HUES64 (cell line): Measurements from ENCODE around the gene CD2BP2.
"Not testable (repeated sequence)": the region's sequence is repeated elsewhere in the genome, so short reads cannot be mapped to it uniquely, and the experiment has no call there.

Experiments
- H3K27ac ChIP-seq: 2 replicates; pipeline ENCODE4 v1.7.0; 2013; ENCODE audit warnings: low read depth, low read length, inconsistent platforms
- H3K27me3 ChIP-seq: 2 replicates; pipeline ENCODE4 v1.6.1; 2013; ENCODE audit warnings: mild to moderate bottlenecking, low read length; ENCODE audit not compliant: insufficient read depth
- H3K36me3 ChIP-seq: 2 replicates; pipeline ENCODE4 v1.6.1; 2013; ENCODE audit warnings: mild to moderate bottlenecking, low read length; ENCODE audit not compliant: insufficient read depth
- H3K4me1 ChIP-seq: 2 replicates; pipeline ENCODE4 v1.6.1; 2013; ENCODE audit warnings: mild to moderate bottlenecking, low read length, moderate library complexity; ENCODE audit not compliant: insufficient read depth
- H3K4me3 ChIP-seq: 2 replicates; pipeline ENCODE4 v1.5.1; 2013; ENCODE audit warnings: mild to moderate bottlenecking, low read length, moderate library complexity
- H3K9ac ChIP-seq: 2 replicates; pipeline ENCODE4 v1.6.1; 2013; ENCODE audit warnings: mild to moderate bottlenecking, low read depth, low read length
- H3K9me3 ChIP-seq: 2 replicates; pipeline ENCODE4 v1.6.1; 2013; ENCODE audit warnings: low read depth, low read length; ENCODE audit not compliant: insufficient read depth
- WGBS: fragments of 150-250, 120-280 bp; methylation state at CpG from one replicate; pipeline ENCODE4 v1.1.7; 2013; ENCODE audit warnings: missing lambda C conversion rate; 5-methylcytosine and 5-hydroxymethylcytosine counted together

CD2BP2 gene

DNA sequence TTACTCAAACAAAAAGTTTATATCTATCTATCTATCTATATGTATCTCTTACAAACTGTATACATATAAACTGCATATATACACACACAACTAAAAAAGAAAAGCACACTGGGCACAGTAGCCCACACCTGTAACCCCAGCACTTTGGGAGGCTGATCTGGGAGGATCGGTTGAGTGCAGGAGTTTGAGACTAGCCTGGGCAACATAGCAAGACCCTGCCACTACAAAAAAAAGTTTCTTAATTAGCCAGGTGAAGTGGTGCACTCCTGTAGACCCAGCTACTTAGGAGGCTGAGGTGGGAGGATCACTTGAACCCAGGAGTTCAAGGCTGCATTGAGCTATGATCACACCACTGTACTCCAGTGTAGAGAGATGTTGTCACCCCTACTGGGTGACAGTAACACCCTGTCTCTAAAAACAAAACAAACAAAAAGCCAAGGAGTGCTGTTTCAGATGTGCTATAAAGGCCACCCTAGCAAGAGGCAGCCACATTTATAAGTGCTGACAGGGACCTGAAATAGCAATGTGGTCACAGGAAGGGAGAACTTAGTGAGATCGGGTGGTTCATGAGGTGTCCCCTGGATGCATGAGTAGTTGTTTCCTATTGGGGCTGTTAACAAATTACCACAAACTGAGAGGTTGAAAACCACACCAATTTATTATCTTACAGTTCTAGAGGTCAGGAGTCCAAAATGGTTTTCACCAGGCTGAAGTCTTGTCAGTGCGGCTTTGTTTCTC, 4.8 kb downstream of the CD2BP2 start:
- WGBS = 99% methylated on average over 3 of the region's 3 CpGs
- Histone ChIP-seq H3K36me3 (peaks cover 44% of the 10 kb centered on the region), H3K4me1 (no peaks in the 10 kb centered on the region), H3K4me3 (no peak overlapping the region), H3K27ac (no peak overlapping the region), H3K27me3 (no peaks in the 10 kb centered on the region), H3K9ac (no peak overlapping the region), H3K9me3 (no peaks in the 10 kb centered on the region)

DNA sequence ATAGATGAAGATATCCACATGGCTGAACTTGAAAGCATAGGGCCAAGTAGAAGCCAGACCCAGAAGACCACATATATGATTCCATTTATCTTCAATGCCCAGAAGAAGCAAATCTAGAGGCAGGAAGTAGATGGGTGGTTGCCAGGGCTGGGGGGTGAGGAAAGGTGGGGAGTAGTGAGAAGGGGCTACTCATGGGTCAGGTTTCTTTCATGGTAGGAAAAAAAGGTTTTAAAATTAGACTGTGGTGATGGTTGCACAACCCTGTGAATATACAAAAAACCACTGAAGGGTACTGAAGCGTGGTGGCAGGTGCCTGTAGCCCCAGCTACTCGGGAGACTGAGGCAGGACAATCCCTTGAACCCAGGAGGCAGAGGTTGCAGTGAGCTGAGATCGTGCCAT, 5.4 kb downstream of the CD2BP2 start:
- Histone ChIP-seq H3K4me3 (no peak overlapping the region), H3K27ac (no peak overlapping the region), H3K27me3 (no peaks in the 10 kb centered on the region), H3K4me1 (no peaks in the 10 kb centered on the region), H3K36me3 (peaks cover 44% of the 10 kb centered on the region), H3K9me3 (no peaks in the 10 kb centered on the region), H3K9ac (no peak overlapping the region)
- WGBS = 93% methylated on average over 3 of the region's 3 CpGs

DNA sequence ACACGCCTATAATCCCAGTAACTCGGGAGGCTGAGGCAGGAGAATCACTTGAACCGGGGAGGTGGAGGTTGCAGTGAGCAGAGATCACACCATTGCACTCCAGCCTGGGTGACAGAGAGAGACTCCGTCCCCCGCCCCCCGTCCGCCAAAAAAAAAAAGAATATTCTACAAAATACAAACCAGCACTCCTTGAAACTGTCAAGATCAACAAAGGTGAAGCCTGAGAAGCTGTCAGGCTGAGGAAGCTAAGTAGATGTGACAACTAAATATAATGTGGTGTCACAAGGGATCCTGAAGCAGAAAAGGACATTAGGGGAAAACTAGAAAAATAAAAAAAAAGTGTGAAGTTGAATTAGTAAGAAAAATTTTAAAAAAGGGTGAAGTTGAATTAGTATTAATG, 6.2 kb downstream of the CD2BP2 start:
- H3K27me3 ChIP-seq = no peaks in the 10 kb centered on the region
- no peaks in the 10 kb centered on the region for H3K9me3 ChIP-seq
- no peak overlapping the region for H3K9ac ChIP-seq
- H3K36me3 ChIP-seq = peaks cover 43% of the 10 kb centered on the region
- no peaks in the 10 kb centered on the region for H3K4me1 ChIP-seq
- WGBS = 99% methylated on average over 3 of the region's 7 CpGs
- no peak overlapping the region for H3K4me3 ChIP-seq
- no peak overlapping the region for H3K27ac ChIP-seq

DNA sequence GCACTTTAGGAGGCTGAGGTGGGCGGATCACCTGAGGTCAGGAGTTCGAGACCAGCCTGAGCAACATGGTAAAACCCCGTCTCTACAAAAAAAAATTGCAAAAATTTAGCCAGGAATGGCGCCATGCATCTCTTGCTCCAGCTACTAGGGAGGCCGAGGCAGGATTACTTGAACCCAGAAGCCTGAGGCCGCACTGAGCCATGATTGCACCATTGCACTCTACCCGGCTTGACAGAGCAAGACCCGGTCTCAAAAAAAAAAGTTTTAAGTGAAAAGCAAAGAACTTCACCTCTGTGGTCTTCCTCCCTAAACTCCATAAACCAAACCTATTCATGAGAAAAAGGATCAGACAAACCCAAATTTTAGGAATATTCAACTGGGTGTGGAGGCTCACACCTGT, 7.0 kb downstream of the CD2BP2 start:
- H3K27me3 ChIP-seq = no peaks in the 10 kb centered on the region
- H3K9me3 ChIP-seq = no peaks in the 10 kb centered on the region
- WGBS = 96% methylated on average over 8 of the region's 8 CpGs
- H3K27ac ChIP-seq = no peak overlapping the region
- H3K9ac ChIP-seq = no peak overlapping the region
- H3K4me3 ChIP-seq = no peak overlapping the region
- H3K4me1 ChIP-seq = no peaks in the 10 kb centered on the region
- peaks cover 34% of the 10 kb centered on the region for H3K36me3 ChIP-seq

DNA sequence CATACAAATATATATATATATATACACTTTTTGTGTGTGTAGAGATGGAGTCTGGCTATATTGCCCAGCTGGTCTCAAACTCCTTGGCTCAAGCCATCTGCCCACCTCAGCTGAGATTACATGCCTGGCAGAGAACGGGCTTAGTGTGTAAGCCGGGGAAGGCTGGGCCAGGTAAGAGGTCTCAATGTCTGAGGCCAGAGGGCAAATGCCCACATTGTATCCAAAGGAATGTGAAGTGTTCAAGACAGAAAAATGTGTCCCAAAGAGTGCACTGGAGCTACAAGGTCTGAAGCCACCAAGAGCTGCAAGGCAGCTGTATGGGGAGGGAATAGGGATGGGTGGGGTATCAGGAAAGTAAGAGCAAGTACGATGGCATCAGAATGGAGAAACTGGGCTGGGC, 8.8 kb downstream of the CD2BP2 start:
- Histone ChIP-seq H3K9ac (no peak overlapping the region), H3K36me3 (peaks cover 16% of the 10 kb centered on the region), H3K9me3 (no peaks in the 10 kb centered on the region), H3K27me3 (no peaks in the 10 kb centered on the region), H3K4me1 (no peaks in the 10 kb centered on the region), H3K27ac (no peak overlapping the region), H3K4me3 (no peak overlapping the region)
- WGBS = 93% methylated on average over 3 of the region's 3 CpGs

DNA sequence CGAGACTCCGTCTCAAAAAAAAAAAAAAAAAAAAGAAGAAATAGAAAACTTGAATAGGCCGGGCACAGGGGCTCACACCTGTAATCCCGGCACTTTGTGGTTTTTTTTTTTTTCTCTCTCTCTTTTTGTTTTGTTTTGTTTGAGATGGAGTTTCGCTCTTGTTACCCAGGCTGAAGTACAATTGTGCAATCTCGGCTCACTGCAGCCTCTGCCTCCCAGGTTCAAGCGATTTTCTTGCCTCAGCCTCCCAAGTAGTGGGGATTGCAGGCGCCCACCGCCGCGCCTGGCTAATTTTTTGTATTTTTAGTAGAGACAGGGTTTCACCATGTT, 11.7 kb downstream of the CD2BP2 start:
- H3K27ac ChIP-seq, H3K36me3 ChIP-seq, H3K9me3 ChIP-seq, H3K4me3 ChIP-seq, H3K4me1 ChIP-seq, H3K9ac ChIP-seq, H3K27me3 ChIP-seq: not testable (repeated sequence)
- 98% methylated on average over 11 of the region's 11 CpGs for WGBS

DNA sequence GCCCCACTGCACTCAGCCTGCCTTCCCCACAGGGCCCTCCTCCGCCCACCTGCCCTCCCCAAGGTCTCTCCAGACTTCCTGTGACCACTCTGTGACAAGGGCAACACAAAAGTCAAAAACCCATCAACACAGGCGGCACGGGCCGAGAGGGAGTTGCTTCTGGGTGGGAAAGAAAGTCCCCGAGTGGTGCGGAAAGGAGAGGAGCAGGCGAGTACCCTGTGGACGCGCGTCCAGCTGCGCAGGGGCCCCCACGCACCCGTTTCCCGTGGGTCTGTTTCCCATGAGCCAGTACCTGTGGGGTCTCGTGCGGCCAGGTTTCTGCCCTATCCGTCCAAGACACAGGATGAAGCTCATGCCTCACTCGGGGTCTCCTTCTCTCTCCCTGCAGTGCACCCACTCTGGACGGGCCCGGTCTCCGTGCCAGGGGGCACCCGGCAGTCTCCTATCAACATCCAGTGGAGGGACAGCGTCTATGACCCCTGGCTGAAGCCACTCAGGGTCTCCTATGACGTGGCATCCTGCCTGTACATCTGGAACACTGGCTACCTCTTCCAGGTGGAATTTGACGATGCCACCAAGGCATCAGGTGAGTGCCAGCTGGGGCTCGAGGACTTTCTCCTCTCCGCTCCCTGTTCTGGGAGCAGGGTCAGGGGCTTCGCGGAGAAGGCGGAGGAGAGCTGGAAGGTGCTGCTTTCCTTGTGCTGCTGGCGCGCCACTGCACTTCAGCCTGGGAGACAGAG, 12.2 kb downstream of the CD2BP2 start:
- H3K4me3 ChIP-seq = no peak overlapping the region
- H3K9me3 ChIP-seq = no peaks in the 10 kb centered on the region
- WGBS = 95% methylated on average over 32 of the region's 32 CpGs
- no peaks in the 10 kb centered on the region for H3K27me3 ChIP-seq
- H3K9ac ChIP-seq = no peak overlapping the region
- no peak overlapping the region for H3K27ac ChIP-seq
- H3K4me1 ChIP-seq = no peaks in the 10 kb centered on the region
- no peaks in the 10 kb centered on the region for H3K36me3 ChIP-seq

DNA sequence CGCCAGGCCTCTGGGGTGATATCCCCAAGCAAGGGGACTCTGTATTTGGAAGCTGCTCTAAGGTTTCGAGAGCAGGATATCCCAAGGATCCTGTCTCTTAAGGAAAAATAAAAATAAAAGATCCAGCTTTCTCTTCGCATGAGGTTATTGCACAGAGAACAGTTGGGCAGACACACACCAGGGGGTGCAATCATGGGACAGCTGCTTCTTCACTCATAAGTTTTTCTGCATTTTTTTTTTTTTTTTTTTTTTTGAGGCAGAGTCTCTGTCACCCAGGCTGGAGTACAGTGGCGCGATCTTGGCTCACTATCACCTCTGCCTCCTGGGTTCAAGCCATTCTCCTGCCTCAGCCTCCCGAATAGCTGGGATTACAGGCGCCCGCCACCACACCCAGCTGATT, 13.1 kb downstream of the CD2BP2 start:
- not testable (repeated sequence) for H3K4me3 ChIP-seq, H3K9ac ChIP-seq, H3K36me3 ChIP-seq, H3K27ac ChIP-seq, H3K27me3 ChIP-seq, H3K4me1 ChIP-seq, H3K9me3 ChIP-seq
- 96% methylated on average over 8 of the region's 8 CpGs for WGBS

DNA sequence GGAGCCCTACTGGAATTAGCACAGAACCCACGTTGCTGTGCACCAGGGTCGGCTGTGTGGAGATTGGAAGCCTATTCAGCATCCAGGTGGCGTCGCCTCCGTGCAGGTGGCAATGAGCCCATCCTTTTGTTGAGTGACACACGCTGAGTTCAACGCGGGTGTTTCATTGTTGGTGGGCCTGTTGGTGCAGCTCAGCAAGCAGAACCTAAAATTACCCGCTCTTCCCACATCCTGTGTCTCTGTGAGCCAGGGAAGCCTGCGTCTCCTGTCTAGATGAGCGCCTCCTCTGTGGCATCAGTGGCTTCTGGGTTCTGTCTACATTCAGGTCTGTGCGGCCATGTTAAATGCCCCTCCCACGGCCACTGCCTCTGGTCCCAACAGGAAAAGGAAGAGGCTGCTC, 14.5 kb downstream of the CD2BP2 start:
- Histone ChIP-seq H3K27ac (no peak overlapping the region), H3K9ac (no peak overlapping the region), H3K27me3 (no peaks in the 10 kb centered on the region), H3K4me3 (no peak overlapping the region), H3K4me1 (peaks cover 3% of the 10 kb centered on the region), H3K9me3 (no peaks in the 10 kb centered on the region), H3K36me3 (no peaks in the 10 kb centered on the region)
- 92% methylated on average over 13 of the region's 13 CpGs for WGBS

DNA sequence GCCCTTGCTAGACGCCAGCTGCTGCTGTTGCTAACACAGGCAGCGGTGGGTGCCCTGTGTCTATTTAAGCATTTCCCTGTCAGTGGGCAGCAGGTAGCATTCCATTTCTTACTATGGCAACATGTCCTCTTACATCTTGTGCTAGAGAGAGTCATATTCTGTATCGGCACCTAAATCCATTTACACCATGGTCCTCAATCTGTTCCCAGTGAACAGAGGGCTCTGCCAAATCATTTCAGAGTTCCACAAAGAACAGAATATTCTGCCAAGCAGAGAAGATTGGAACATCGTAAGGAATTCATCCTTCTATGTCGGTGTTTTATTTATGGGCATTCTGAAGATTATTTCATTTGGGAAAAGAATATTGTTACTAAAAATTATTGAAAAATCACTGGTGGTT, 16.4 kb downstream of the CD2BP2 start:
- H3K9ac ChIP-seq, H3K4me1 ChIP-seq, H3K27me3 ChIP-seq, H3K9me3 ChIP-seq, H3K4me3 ChIP-seq, H3K36me3 ChIP-seq, H3K27ac ChIP-seq: not testable (repeated sequence)
- 100% methylated on average over 3 of the region's 5 CpGs for WGBS

DNA sequence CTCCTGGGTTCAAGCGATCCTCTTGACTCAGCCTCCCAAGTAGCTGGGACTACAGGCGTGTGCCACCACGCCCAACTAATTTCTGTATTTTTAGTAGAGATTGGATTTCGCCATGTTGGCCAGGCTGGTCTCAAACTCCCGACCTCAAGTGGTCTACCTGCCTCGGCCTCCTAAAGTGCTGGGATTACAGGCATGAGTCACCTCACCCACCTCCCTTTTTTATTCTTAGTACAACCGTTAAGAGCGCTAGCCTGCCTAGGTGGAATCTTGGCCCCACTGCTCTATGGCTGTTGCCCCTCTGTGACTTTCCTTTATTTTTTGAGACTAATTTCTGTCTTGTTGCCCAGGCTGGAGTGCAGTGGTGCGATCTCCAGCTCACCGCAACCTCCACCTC, 17.1 kb downstream of the CD2BP2 start:
- H3K9me3 ChIP-seq, H3K4me1 ChIP-seq, H3K9ac ChIP-seq, H3K27me3 ChIP-seq, H3K4me3 ChIP-seq, H3K27ac ChIP-seq, H3K36me3 ChIP-seq: not testable (repeated sequence)
- WGBS = 94% methylated on average over 9 of the region's 10 CpGs
